Keratinocyte (primary cell): ENCODE measurements around the gene OR2T3.
"Not testable (repeated sequence)": the region's sequence is repeated elsewhere in the genome, so short reads cannot be mapped to it uniquely, and the experiment has no call there.

Experiments used
- CTCF ChIP-seq, 3 experiments: IDR thresholded peaks in 1 of 3; conservative IDR thresholded peaks in 1 of 3; optimal IDR thresholded peaks in 1 of 3; 2 replicates in 2 of 3; 3 replicates in 1 of 3; pipeline versions ENCODE3 to v1.5.1; 2011; ENCODE audit warnings: low read length in 3 of 3, mild to moderate bottlenecking in 3 of 3, moderate library complexity in 2 of 3, control low read depth in 1 of 3, inconsistent platforms in 1 of 3; ENCODE audit not compliant: insufficient read depth in 2 of 3; ENCODE audit errors: extremely low read depth in 1 of 3
- EZH2 ChIP-seq: IDR thresholded peaks from one replicate; pipeline ENCODE4 v1.6.1; 2012; ENCODE audit warnings: inconsistent platforms, mild to moderate bottlenecking, low read length, moderate library complexity

- TF ChIP-seq EZH2; CTCF (optimal IDR thresholded peaks at IDR 0.05 in 1 of 3, IDR thresholded peaks at IDR 0.05 in 1 of 3, conservative IDR thresholded peaks at IDR 0.05 in 1 of 3; ENCODE audit: extremely low read depth in 1 of 3, insufficient read depth in 2 of 3, low read length in 3 of 3): not testable (repeated sequence)
These were observed 16.5 kb upstream of the OR2T3 start for GRCh38 chr1:248456635-248457034.
